M059J (cell line): ENCODE results near the gene C14orf119. TPM values are rescaled to one million over a fixed set of nuclear protein-coding genes. Genes with fewer than 3 reads are reported as not detected.

Experiments
- DNase-seq: peaks from one replicate; pipeline ENCODE4 v3.0.0-alpha.2; 2012; ENCODE audit warnings: low read depth
- total RNA-seq: library from RNA; depleted of rRNA; stranded (reverse); fragments of >200 nt; shearing (Covaris generic); gene quantifications from 2 replicates; pipeline ENCODE4 v1.2.3, GENCODE V29; 2014

C14orf119 gene
- total RNA-seq, 1 experiment from 2014 or later: 78.5 TPM

GRCh38 chr14:23060536-23061260, 34.6 kb upstream of the C14orf119 start:
- no peak for DNase-seq

GRCh38 chr14:23062002-23062401, 33.3 kb upstream of the C14orf119 start:
- peak; percentile 96 for DNase-seq

- no peak for DNase-seq
Observed at GRCh38 chr14:23063601-23064000, 31.7 kb upstream of the C14orf119 start.

GRCh38 chr14:23066368-23066767, 28.9 kb upstream of the C14orf119 start:
- DNase-seq: no peak

- DNase-seq: no peak
Observed at GRCh38 chr14:23066855-23067744, 28.2 kb upstream of the C14orf119 start.

- DNase-seq: no peak
Observed at GRCh38 chr14:23067847-23068788, 27.2 kb upstream of the C14orf119 start.

- DNase-seq: peak; percentile 91
Observed at GRCh38 chr14:23068789-23069412, 26.4 kb upstream of the C14orf119 start.

GRCh38 chr14:23069413-23069806, 25.9 kb upstream of the C14orf119 start:
- DNase-seq: no peak

GRCh38 chr14:23070262-23071129, 24.8 kb upstream of the C14orf119 start:
- DNase-seq: no peak

- peak; percentile 90 for DNase-seq
Observed at GRCh38 chr14:23071244-23071920, 23.9 kb upstream of the C14orf119 start.

GRCh38 chr14:23071921-23072539, 23.3 kb upstream of the C14orf119 start:
- peak; percentile 43 for DNase-seq

GRCh38 chr14:23074906-23075305, 20.4 kb upstream of the C14orf119 start:
- DNase-seq: no peak

GRCh38 chr14:23076785-23077408, 18.4 kb upstream of the C14orf119 start:
- peak; percentile 34 for DNase-seq

- DNase-seq: no peak
Observed at GRCh38 chr14:23077962-23078361, 17.3 kb upstream of the C14orf119 start.

- peak; percentile 96 for DNase-seq
Observed at GRCh38 chr14:23078692-23079116, 16.6 kb upstream of the C14orf119 start.

GRCh38 chr14:23079716-23080115, 15.6 kb upstream of the C14orf119 start:
- DNase-seq: peak; percentile 21

GRCh38 chr14:23080474-23080873, 14.8 kb upstream of the C14orf119 start:
- DNase-seq: no peak

- no peak for DNase-seq
Observed at GRCh38 chr14:23085458-23085857, 9.8 kb upstream of the C14orf119 start.

- no peak for DNase-seq
Observed at GRCh38 chr14:23086565-23086964, 8.7 kb upstream of the C14orf119 start.
